Inflammatory macrophage (primary cell): ENCODE measurements around the gene S100A8.
A peak's percentile ranks its signal among the peaks of the same experiment; 100 is the strongest.

Source experiments
- DNase-seq, 2 donors: peaks; one replicate each; pipeline ENCODE4 v3.0.0-alpha.2; 2020 to 2022

The S100A8 gene

GRCh38 chr1:153389973-153390879, 647 bp downstream of the S100A8 start:
- DNase-seq: peak; percentile 41 to 52

GRCh38 chr1:153389401-153389800, 1.5 kb downstream of the S100A8 start:
- peak; percentile 17 to 28 for DNase-seq

- no peak for DNase-seq
Measured at GRCh38 chr1:153387785-153388184, 3.1 kb downstream of the S100A8 start.

- DNase-seq: no peak
Measured at GRCh38 chr1:153387001-153387400, 3.9 kb downstream of the S100A8 start.

GRCh38 chr1:153386500-153386901, 4.4 kb downstream of the S100A8 start:
- peak; percentile 86 to 93 for DNase-seq

GRCh38 chr1:153384958-153385580, 5.8 kb downstream of the S100A8 start:
- DNase-seq: peak in 1 of 2 donors; percentile 27

- DNase-seq: no peak
Measured at GRCh38 chr1:153380711-153381110, 10.2 kb downstream of the S100A8 start.

- no peak for DNase-seq
Measured at GRCh38 chr1:153379591-153379990, 11.3 kb downstream of the S100A8 start.

GRCh38 chr1:153375511-153375910, 15.4 kb downstream of the S100A8 start, which contains the start of gene S100A12:
TSS of gene S100A12 (minus strand) at chr1:153375621. CDS start at chr1:153374592, 1,029 bp downstream.
- peak; percentile 75 to 88 for DNase-seq

GRCh38 chr1:153374071-153374470, 16.8 kb downstream of the S100A8 start:
- peak; percentile 38 to 62 for DNase-seq

- DNase-seq: no peak
Measured at GRCh38 chr1:153372571-153372970, 18.3 kb downstream of the S100A8 start.

- DNase-seq: no peak
Measured at GRCh38 chr1:153371231-153371630, 19.6 kb downstream of the S100A8 start.

GRCh38 chr1:153370146-153370545, 20.7 kb downstream of the S100A8 start:
- no peak for DNase-seq

- no peak for DNase-seq
Measured at GRCh38 chr1:153368495-153368894, 22.4 kb downstream of the S100A8 start.

- DNase-seq: no peak
Measured at GRCh38 chr1:153367090-153367489, 23.8 kb downstream of the S100A8 start.

- DNase-seq: no peak
Measured at GRCh38 chr1:153366261-153366660, 24.6 kb downstream of the S100A8 start.

- DNase-seq: no peak
Measured at GRCh38 chr1:153365696-153366095, 25.2 kb downstream of the S100A8 start.

- DNase-seq: peak; percentile 82 to 86
Measured at GRCh38 chr1:153364766-153365666, 25.9 kb downstream of the S100A8 start.

GRCh38 chr1:153364156-153364555, 26.7 kb downstream of the S100A8 start:
- peak in 1 of 2 donors; percentile 25 for DNase-seq

GRCh38 chr1:153363641-153364040, 27.2 kb downstream of the S100A8 start:
- DNase-seq: no peak

- no peak for DNase-seq
Measured at GRCh38 chr1:153362187-153362775, 28.6 kb downstream of the S100A8 start.

- DNase-seq: no peak
Measured at GRCh38 chr1:153361480-153362109, 29.3 kb downstream of the S100A8 start.
